Activated naive CD8-positive, alpha-beta T cell treated with anti-CD3 and anti-CD28 coated beads, Interleukin-2, amount 50 U/mL, for 16 hours (primary cell): ENCODE measurements around the gene OPCML.

ENCODE experiments used
- DNase-seq: peaks from one replicate; pipeline ENCODE4 v3.0.0-alpha.2; 2020; ENCODE audit warnings: low read depth, low spot score

OPCML gene

DNA sequence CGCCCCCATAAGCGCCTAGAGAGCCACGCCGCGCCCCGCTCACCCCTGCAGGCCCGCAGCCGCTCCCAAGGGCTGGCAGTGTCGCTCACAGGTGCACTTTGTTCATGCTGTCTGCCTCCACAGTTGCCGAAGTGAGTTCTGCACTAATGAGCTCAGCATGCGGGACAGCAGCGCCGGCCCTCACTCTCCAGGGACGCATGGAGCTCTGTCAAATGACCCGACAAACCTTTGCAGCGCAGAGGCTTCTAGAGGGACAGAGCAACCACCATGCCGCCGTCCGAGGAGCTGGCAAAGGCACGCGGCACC, 170.7 kb downstream of the OPCML start:
- no peak for DNase-seq

- DNase-seq = no peak
Observed at GRCh38 chr11:133360860-133361688, 171.2 kb downstream of the OPCML start.

GRCh38 chr11:133355095-133355494, 177.2 kb downstream of the OPCML start:
- no peak for DNase-seq

DNA sequence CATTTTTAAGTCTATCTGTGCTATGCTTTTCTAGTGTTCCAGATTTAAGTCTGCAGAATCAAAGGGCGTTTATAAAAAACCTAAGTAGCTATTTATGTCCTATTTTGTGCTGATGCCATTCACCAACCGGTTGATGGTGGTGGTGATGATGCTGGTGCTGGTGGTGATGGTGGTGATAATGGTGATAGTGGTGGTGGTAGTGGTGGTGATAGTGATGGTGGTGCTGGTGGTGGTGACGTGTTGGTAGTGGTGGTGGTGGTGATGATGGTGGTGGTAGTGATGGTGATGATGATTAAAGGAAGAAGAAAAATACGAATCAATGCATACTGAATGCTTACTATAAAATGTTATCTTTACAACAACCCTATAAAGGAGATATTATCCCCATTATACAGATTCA, 178.2 kb downstream of the OPCML start:
- no peak for DNase-seq

DNA sequence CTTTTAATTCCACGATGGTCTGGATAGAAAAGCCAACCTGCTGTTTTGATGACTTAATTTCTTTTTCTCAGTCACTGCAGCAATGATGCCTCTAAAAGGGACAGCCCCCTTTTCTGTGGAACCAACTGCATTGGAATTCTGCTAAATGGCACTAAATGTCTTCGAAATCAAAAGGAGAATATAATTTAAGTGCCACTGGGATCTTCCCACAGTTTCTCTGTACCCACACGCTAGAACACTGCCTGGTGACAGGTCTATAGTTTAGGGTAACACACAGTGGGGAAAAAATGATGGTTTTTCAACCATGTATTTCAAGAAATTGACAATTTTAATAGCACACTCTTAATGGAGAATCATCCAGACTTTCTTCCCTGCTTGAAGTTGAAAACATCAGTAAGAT, 182.3 kb downstream of the OPCML start:
- no peak for DNase-seq

DNA sequence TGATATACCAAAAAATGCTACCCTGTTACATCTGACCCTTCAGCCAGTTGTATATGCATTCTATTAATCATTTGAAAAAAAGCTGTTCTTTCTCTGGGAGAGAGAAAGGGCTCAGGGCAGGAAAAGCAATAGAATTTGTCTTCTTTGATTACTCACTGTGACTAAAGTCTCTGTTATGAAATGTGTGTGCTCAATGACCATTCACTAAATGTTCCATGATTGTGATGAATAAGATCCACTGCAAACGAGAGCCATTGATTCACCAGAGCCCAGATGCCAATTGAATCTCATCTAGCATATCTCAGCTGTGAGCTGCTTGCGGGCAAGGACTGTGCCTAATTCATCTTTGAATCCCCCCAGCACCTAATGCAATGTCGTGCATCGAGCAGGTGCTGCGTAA, 184.3 kb downstream of the OPCML start:
- DNase-seq = no peak

DNA sequence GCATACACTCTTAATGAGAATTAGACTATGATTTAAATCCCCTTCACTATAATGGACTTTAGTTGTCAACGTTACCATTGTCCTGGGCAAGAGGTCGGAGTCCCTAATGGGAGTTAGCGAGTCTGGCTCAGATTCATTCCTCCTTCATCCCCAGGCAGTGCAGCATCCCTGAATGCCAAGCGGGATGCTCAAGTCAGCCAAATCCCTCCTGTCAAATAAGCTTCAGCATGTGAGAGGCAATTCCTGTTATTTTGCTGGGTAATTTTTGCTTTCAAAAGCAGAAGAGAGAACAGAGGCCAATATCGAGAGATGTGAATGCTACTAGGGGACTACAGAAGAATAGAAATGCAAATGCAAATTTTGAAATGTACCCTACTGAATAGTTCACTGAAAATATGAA, 186.2 kb downstream of the OPCML start:
- DNase-seq = no peak

- DNase-seq = no peak
Observed at GRCh38 chr11:133343951-133344350, 188.3 kb downstream of the OPCML start.

DNA sequence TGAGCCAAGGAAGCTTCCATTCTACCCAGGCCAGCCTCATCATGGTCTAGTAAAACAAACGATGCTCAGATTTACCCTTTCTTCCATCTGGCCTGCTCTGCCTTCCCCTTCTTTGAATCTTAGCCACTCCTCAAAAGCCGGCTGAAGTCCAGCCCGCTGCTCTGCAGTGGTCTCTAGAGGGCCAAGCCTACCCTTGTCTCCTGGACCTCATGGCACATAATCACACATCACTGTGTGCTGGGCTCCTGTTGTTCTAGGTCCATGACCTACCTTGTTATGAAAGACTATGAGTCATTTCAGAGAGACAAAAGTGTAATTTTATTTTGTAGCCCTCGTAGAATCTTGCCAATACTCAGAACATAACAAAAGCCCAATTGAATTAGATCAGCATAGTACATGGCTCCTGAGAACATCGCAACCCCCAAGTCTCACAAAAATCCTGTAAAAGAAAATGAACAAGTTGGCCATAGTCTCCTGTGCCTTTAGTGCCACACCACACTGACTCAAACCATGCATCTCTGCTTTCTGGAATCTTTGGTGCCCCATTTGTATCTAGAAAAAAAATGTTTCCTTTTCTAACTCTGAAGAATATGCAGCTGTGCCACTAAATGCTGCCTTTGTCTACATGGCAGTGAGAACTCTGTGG, 192.7 kb downstream of the OPCML start:
- DNase-seq = no peak

- DNase-seq = no peak
Observed at GRCh38 chr11:133338588-133338987, 193.7 kb downstream of the OPCML start.

DNA sequence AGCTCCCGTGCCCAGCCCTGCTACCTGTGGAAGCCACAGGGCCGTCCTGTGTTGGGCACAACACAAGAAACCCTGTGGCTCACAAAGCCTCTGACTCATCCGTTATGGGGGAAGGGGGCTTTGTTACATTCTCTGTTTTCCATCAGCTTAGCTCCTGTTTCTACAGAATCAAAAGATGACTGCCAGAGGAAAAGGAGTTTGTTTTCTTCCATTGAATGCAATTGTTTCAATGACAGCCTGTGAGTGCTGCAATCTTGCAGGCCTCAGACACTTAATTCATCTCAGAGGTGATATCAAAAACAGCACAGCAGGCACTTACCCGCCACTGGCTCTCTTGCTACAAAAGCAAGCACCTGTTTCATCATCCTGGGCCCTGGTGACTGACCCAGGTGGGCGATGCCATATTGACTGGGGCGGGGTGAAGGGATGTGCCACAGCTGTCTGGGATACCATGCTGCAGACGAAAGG, 194.3 kb downstream of the OPCML start:
- DNase-seq = no peak

DNA sequence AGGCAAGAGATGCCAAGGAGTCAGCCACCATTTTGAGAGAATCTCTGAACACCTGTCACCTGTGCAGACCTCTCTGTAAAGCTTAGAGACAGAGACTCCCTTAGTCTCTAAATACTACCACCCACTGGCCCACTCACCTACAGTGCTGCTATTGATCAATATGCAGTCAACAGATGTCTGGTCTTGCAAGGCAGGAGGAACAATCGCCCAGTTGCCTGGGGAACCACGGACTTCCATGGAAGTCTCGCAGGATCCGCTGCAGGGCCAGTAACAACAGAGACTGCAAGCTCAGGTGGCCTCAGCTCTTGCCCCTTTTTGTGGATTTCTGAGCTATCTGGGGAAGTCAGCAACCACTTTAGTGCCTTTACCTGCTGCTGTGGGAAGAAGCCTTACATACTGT, 195.1 kb downstream of the OPCML start:
- DNase-seq = no peak

DNA sequence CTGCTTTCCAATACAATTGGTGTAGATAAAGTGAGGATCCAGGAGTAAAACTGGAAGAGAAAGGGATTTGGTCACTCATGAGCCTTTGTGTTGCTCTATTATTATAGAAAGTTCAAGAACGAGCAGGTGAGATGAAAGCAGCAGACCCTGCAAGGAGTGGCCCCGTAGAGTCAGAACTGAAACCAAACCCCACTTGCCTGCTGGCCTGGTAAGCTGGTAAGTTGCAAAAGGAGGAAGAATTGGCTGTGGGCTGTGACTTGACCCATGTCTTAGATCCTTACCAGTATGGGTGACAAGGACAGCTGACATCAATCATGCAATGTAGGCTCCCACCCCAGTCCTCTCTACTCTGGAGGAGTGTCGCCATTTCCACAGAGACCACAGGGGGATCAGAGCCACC, 201.3 kb downstream of the OPCML start:
- DNase-seq = no peak

- DNase-seq = no peak
Observed at GRCh38 chr11:133326849-133327248, 205.5 kb downstream of the OPCML start.

GRCh38 chr11:133326332-133326731, 206.0 kb downstream of the OPCML start:
- DNase-seq = no peak

- DNase-seq = no peak
Observed at GRCh38 chr11:133325711-133326110, 206.6 kb downstream of the OPCML start.

DNA sequence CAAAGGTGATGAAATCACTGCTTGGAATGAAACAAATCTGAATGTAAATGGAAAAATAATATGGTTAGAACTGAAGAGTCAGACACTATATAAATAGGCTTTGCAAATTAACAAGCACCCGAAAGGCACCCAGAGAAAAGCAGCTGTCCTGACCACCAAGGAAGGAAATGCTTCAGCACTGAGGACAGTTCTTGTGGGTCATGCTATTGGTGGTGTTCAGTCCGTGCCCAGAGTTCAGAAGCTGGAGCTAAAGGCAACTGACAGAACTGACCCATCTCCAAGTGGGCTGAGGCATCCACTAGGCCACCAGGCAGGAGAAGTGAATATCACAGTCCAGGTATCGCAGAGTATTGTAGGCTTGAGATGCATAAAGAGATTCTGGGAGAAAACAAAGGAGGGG, 208.9 kb downstream of the OPCML start:
- no peak for DNase-seq

DNA sequence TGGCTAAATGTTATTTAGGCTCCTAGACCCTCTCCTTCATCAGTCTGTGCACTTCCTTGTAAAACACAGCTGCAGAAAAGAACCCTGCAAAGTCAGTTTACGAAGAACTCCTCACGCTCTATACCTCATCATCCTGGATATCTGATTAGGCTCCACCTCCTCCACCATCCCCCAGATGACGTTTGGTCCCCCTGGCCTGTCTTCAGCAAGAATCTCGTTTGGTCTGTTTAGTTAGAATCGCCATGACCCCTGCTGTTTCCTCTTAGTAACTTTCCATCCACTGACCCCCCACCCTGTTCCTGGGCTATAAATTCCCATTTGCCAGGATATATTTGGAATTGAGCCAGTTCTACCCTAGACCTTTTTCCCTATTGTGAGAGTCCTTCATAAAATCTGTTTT, 214.1 kb downstream of the OPCML start:
- DNase-seq = no peak

GRCh38 chr11:133311230-133311629, 221.1 kb downstream of the OPCML start:
- no peak for DNase-seq

DNA sequence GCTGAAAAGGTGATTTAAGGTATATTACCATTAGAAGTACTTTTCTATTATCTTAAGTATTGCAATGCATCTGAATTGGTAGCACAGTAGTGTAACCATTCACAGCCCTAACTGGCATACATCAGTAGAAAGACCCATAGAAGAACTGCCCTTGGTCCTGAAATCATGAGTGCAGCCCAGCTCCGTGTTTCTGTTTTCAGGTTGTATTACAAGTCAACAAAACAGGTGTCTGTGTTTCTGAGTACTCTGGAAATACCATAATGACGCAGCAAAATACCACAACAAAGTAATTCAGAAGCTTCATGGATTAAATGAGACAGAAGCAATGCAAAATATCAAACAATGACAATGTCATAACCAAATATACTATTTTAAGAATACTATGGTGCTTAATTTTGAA, 226.3 kb downstream of the OPCML start:
- no peak for DNase-seq

DNA sequence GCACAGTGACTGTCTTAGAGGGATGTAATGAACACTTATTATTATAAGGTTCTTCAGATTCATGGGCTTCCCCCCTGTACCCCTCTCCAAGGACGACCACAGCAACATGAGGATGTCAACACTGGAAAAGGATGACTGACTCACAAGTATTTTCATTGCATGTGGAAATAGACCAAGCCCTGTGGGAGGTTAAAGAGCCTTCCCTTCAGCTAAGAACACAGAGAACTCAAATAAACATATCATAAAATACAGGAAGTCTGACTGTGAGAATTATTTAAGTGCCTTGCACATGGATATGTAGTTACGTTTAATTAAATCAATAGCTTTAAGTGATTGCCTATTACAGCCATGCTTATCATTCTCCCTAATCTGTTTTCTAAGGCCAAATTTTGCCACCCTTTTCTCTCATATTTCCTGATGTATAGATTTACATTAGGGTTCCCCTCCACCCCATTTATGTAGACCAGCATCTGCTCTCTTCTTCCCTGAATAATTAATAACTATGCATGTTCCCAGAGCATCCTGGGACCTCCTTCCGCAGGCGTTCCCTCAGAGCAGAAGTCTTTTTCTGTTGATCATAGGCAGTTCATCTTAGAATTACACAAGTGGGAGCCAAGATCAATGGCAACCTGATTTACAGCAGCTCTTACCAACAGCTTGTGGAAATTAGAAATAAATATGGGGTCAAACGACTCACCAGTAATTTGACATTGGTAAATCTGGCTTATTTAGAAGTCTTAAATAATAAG, 226.9 kb downstream of the OPCML start:
- no peak for DNase-seq

GRCh38 chr11:133303262-133303661, 229.0 kb downstream of the OPCML start:
- DNase-seq = no peak

DNA sequence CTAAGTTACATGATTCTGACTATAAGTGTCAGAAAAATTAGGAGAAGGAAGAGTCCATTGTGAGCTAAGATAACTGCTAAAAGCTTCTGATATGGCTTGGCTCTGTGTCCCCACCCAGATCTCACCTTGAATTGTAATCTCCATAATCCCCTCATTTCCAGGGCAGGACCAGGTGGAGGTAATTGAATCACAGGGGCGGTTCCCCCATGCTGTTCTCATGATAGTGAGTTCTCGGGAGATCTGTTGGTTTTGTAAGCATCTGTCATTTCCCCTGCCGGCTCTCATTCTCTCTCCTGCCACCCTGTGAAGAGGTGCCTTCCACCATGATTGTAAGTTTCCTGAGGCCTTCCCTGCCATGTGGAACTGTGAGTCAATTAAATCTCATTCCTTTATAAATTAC, 230.2 kb downstream of the OPCML start:
- DNase-seq = no peak
